Measurements from ENCODE around the gene SYCP2. TPM values are rescaled to one million over a fixed set of nuclear protein-coding genes. Genes with fewer than 3 reads are reported as not detected.
"Not testable (repeated sequence)": the region's sequence is repeated elsewhere in the genome, so short reads cannot be mapped to it uniquely, and the experiment has no call there.

Gene SYCP2
- total RNA-seq, 2 donors from 2014 or later: 1.4 to 4.4 TPM

DNA sequence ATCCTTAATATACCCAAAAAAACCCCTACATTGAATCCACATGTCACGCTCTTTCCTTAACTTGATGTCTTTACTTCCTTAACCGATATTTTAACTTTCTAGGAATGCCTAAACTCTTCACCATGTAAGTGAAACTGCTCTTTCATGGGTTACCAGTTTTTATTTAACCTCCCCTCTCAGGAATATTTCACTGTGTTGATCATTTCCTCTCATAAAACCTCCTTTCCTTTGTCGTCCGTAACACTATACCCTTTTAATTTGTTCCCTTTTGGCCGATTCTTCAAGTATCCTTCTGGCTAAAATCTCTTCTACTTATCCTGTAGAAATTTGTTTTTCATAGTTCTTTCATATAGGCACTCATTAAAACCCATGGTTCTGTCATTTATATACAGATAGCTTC, 24.6 kb downstream of the SYCP2 start:
- no peak overlapping the region for H3K4me3 Mint-ChIP-seq
- no peaks in the 10 kb centered on the region for H3K9me3 Mint-ChIP-seq
- ATAC-seq (no peak), DNase-seq (ENCODE audit: low spot score) (no peak)
- no peaks in the 10 kb centered on the region for H3K4me1 Mint-ChIP-seq (ENCODE audit: low read depth in 2 of 2)
- H3K36me3 Mint-ChIP-seq: no peaks in the 10 kb centered on the region
- peaks cover 0 to 2% of the 10 kb centered on the region in 2 donors for H3K27me3 Mint-ChIP-seq
- no peak overlapping the region for H3K27ac Mint-ChIP-seq

DNA sequence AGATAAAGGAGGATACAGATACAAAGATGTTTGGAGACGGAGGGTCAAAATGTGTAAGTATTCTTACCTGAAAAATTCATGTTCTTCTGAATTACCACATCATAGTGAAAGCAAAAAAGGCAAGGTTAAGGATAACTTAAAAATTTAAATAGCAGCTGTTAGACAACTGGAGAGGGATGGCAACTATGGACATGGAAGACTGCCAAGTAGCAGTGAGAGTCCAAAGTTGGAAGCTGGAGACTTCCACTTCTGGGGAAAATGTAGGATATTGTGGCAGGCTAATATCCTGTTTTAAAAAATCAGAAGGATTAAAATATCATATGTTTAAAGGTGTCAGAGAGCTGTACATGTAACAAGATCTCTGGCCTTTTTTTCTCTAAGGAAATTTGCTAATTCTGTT, 29.8 kb downstream of the SYCP2 start:
- Mint-ChIP-seq H3K27ac (no peak overlapping the region), H3K4me3 (no peak overlapping the region), H3K27me3 (peaks cover 6% of the 10 kb centered on the region in 2 donors), H3K9me3 (no peaks in the 10 kb centered on the region), H3K4me1 (ENCODE audit: low read depth in 2 of 2) (no peaks in the 10 kb centered on the region), H3K36me3 (peaks cover 5% of the 10 kb centered on the region)
- ATAC-seq (no peak), DNase-seq (ENCODE audit: low spot score) (no peak)

DNA sequence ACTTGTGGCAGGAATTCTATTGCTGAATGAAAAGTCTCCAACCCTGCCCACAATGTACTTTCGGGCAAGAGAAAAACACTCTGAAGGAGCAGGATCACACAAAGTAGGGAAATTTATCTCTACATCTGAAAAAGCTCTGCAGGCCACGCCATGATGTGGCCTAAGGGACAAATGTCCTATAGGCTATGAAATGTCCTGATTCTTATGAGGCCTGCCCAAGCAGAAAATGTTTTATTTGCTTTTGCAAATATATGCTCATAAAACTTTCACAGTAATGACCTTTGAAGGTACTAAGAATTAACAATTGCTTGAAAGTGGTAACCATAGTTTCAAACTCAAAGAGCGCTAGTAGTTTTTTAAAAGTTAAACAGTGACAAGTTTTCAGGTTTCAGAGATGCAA, 31.0 kb downstream of the SYCP2 start:
- ATAC-seq: no peak
- H3K9me3 Mint-ChIP-seq: no peaks in the 10 kb centered on the region
- no peak overlapping the region for H3K27ac Mint-ChIP-seq
- H3K36me3 Mint-ChIP-seq: peaks cover 5% of the 10 kb centered on the region
- no peak for DNase-seq (ENCODE audit: low spot score)
- H3K27me3 Mint-ChIP-seq: peaks cover 6 to 7% of the 10 kb centered on the region in 2 donors
- no peaks in the 10 kb centered on the region for H3K4me1 Mint-ChIP-seq (ENCODE audit: low read depth in 2 of 2)
- H3K4me3 Mint-ChIP-seq: no peak overlapping the region

DNA sequence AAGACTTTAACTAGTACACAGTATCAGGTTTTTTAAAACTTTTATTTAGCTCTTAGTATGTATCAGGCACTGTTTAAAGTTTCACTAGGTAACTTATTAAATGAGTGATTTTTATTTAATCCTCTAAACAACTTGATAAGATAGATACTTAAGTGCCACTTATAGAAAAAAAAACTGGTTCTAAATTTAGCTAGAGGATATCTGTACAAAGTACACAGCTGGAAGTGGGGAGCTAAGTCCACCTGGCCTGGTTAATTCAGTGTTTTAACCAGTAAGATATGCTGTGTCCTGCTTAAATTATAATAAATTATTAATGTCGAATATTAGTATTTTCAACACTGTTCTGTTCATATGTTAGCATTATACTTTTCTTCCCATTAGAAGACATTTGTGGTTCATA, 37.5 kb downstream of the SYCP2 start:
- Mint-ChIP-seq H3K27me3 (peaks cover 0 to 2% of the 10 kb centered on the region in 2 donors), H3K36me3 (no peaks in the 10 kb centered on the region), H3K4me1 (ENCODE audit: low read depth in 2 of 2) (no peaks in the 10 kb centered on the region), H3K4me3 (no peak overlapping the region), H3K27ac (no peak overlapping the region), H3K9me3 (no peaks in the 10 kb centered on the region)
- ATAC-seq (no peak), DNase-seq (ENCODE audit: low spot score) (no peak)

DNA sequence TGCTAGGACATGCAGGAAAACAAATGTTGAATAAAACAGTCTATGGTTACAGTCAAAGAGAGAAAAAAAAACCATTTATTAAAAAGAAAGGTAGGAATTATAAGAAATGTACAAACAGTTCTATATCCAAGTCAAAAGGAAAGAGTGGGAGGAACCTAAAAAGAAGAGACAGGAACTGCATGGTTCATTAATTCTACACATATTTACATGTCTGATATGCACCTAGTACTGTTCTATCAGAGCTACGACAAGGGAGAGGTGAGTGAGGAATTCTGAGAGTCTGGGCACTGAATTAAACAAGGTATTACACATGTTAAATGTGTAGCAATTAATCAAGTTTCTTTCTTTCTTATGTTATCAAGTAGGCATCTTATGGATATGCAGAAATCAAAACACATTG, 41.9 kb downstream of the SYCP2 start:
- no peak for ATAC-seq
- Mint-ChIP-seq H3K36me3 (no peaks in the 10 kb centered on the region), H3K4me3 (no peak overlapping the region), H3K27ac (no peak overlapping the region), H3K4me1 (ENCODE audit: low read depth in 2 of 2) (no peaks in the 10 kb centered on the region), H3K27me3 (no peaks in the 10 kb centered on the region), H3K9me3 (no peaks in the 10 kb centered on the region)
- DNase-seq (ENCODE audit: low spot score): no peak

DNA sequence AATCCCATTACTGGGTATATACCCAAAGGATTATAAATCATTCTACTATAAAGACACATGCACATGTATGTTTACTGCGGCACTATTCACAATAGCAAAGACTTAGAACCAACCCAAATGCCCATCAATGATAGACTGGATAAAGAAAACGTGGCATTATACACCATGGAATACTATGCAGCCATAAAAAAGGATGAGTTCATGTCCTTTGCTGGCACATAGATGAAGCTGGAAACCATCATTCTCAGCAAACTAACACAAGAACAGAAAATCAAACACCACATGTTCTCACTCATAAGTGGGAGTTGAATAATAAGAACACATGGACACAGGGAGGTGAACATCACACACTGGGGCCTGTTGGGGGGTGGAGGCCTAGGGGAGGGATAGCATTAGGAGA, 43.4 kb downstream of the SYCP2 start:
- not testable (repeated sequence) for H3K27ac Mint-ChIP-seq; DNase-seq (ENCODE audit: low spot score); H3K9me3 Mint-ChIP-seq; H3K4me1 Mint-ChIP-seq (ENCODE audit: low read depth in 2 of 2); H3K27me3 Mint-ChIP-seq; ATAC-seq; H3K36me3 Mint-ChIP-seq; H3K4me3 Mint-ChIP-seq

DNA sequence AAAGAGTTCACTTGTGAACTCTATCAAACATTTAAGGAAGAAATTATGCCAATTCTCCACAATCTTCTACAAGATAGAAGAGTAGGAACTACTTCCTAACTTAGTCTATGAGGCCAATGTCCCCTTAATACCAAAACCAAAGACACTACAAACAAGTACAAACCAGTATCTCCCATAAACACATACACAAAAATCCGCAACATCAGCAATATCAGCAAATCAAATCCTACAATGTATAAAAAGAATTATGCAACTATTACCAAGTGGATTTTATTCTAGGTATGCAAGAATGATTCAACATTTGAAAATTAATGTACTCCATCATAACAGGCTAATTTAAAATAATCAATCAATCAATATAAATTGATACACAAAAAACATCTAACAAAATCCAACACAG, 45.4 kb downstream of the SYCP2 start:
- H3K27me3 Mint-ChIP-seq: no peaks in the 10 kb centered on the region
- DNase-seq (ENCODE audit: low spot score) (no peak), ATAC-seq (no peak)
- no peaks in the 10 kb centered on the region for H3K4me1 Mint-ChIP-seq (ENCODE audit: low read depth in 2 of 2)
- H3K36me3 Mint-ChIP-seq: no peaks in the 10 kb centered on the region
- no peaks in the 10 kb centered on the region for H3K9me3 Mint-ChIP-seq
- no peak overlapping the region for H3K27ac Mint-ChIP-seq
- no peak overlapping the region for H3K4me3 Mint-ChIP-seq

DNA sequence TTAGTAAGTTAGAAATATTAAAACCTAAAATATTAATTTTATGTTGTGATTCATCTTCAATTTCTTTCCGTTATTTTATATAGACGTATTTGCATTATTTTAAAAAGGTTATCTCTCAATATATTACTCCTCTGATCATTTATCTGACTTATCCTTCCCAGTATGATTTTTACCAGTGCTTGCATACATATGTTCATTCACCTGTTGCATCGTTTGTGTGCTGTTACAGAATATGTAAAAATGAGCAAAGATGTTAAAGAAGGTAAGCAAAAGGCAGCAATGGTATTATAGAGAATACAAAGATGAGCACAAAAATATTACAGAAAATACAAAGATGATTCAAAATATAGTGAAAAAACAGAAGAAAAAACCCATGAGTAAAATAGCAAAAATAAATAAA, 48.9 kb downstream of the SYCP2 start:
- DNase-seq (ENCODE audit: low spot score) (no peak), ATAC-seq (no peak)
- H3K4me3 Mint-ChIP-seq: no peak overlapping the region
- H3K36me3 Mint-ChIP-seq: no peaks in the 10 kb centered on the region
- H3K27ac Mint-ChIP-seq: no peak overlapping the region
- H3K4me1 Mint-ChIP-seq (ENCODE audit: low read depth in 2 of 2): no peaks in the 10 kb centered on the region
- no peaks in the 10 kb centered on the region for H3K9me3 Mint-ChIP-seq
- H3K27me3 Mint-ChIP-seq: no peaks in the 10 kb centered on the region

DNA sequence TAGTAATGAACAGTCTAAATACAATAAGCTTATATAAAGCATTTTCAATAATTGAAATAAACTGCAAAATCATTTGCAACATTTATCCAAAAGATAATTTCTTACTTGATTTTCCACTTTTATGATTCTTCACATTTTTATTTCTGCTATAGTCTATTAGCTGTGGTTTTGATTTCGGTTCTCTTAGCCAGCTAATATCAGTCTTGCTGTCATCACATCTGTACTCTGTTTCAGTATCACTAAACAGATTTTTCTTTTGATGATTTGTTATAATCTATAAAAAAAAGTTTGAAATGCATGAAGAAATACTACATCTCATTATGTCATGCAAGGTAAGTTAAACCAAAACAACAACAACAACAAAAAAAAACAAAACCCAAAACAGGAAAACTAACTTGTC, 53.2 kb downstream of the SYCP2 start:
- ATAC-seq (no peak), DNase-seq (ENCODE audit: low spot score) (no peak)
- Mint-ChIP-seq H3K4me1 (ENCODE audit: low read depth in 2 of 2) (no peaks in the 10 kb centered on the region), H3K4me3 (no peak overlapping the region), H3K27me3 (no peaks in the 10 kb centered on the region), H3K9me3 (no peaks in the 10 kb centered on the region), H3K36me3 (no peaks in the 10 kb centered on the region), H3K27ac (no peak overlapping the region)

DNA sequence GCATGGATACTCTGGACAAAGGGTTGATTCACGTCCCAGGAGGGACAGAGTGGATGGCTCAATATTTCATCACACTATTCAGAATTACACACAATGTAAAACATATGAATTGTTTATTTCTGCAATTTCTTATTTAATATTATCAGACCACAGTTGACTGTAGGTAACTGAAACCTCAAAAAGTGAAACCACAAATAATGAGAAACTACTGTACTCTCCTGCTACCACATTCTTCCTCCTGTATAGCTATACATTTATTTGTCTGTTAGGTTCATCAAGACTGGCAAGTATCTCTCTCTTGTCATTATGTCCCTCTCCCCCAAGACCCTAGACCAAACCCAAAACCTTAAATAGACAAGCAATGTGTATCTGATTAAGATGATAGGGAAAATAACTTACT, 60.0 kb downstream of the SYCP2 start:
- ATAC-seq: no peak
- no peak overlapping the region for H3K4me3 Mint-ChIP-seq
- DNase-seq (ENCODE audit: low spot score): no peak
- no peaks in the 10 kb centered on the region for H3K36me3 Mint-ChIP-seq
- H3K9me3 Mint-ChIP-seq: no peaks in the 10 kb centered on the region
- H3K27me3 Mint-ChIP-seq: no peaks in the 10 kb centered on the region
- no peaks in the 10 kb centered on the region for H3K4me1 Mint-ChIP-seq (ENCODE audit: low read depth in 2 of 2)
- no peak overlapping the region for H3K27ac Mint-ChIP-seq

DNA sequence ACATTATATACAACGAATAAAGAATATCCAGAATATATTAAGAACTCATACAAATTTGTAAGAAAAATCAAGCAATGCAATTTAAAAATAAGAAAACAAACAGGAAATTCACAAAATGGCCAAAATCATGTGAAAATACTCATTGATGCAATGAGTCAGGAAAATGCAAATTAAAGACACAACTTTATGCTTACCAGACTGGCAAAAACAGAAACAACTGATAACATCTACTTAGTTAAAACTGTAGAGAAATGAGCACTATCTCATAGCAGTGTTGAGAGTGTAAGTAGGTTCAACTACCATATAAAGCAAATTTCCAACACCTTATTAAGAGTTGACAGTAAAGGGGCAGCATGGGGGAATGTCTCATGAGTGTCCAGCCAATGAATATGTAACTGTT, 62.3 kb downstream of the SYCP2 start:
- Mint-ChIP-seq H3K4me3 (no peak overlapping the region), H3K9me3 (no peaks in the 10 kb centered on the region), H3K36me3 (no peaks in the 10 kb centered on the region), H3K27me3 (no peaks in the 10 kb centered on the region), H3K27ac (no peak overlapping the region), H3K4me1 (ENCODE audit: low read depth in 2 of 2) (no peaks in the 10 kb centered on the region)
- ATAC-seq (no peak), DNase-seq (ENCODE audit: low spot score) (no peak)

DNA sequence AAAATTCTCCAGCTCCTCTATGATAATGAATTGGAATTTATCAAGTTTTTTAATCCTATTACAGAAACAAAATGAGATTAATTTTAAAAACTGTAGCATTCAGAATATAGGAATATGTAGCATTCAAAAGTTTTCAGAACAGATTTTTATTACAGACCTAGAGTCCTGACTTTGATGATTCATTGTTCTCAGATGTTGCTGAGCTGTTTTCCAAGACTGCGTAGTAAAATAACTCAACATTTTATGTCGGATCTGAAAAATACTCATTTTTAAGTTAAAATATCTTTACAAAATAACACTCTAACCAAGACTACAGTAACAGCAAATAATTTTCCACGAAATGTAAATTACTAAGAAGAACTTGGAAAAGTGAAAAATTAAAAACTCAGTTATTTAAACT, 67.1 kb downstream of the SYCP2 start:
- peaks cover 0 to 9% of the 10 kb centered on the region in 2 donors for H3K27me3 Mint-ChIP-seq
- H3K9me3 Mint-ChIP-seq: no peaks in the 10 kb centered on the region
- DNase-seq (ENCODE audit: low spot score) (no peak), ATAC-seq (no peak)
- peaks cover 6% of the 10 kb centered on the region for H3K36me3 Mint-ChIP-seq
- no peaks in the 10 kb centered on the region for H3K4me1 Mint-ChIP-seq (ENCODE audit: low read depth in 2 of 2)
- no peak overlapping the region for H3K27ac Mint-ChIP-seq
- H3K4me3 Mint-ChIP-seq: no peak overlapping the region

DNA sequence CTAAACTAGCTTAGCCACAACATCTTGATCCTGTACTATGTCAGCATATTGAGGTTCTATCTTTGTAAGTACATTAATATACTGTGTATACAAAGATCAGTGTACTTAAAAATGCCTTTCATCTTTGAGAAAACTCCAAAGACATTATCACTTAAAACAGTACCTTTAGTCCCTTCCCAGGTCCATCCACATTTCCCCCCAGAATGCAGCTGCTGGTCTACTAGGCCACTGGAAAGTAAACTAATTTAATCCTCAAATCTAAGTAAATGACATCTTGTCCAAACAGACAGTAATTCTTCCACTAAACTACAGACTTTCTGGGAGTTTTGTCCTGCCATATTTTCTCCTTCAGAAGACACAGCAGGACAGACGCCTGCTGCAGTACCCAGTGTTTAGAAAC, 68.7 kb downstream of the SYCP2 start:
- Mint-ChIP-seq H3K4me1 (ENCODE audit: low read depth in 2 of 2) (no peaks in the 10 kb centered on the region), H3K4me3 (no peak overlapping the region), H3K27ac (no peak overlapping the region), H3K36me3 (peaks cover 9% of the 10 kb centered on the region), H3K27me3 (peaks cover 0 to 9% of the 10 kb centered on the region in 2 donors), H3K9me3 (no peaks in the 10 kb centered on the region)
- DNase-seq (ENCODE audit: low spot score) (no peak), ATAC-seq (no peak)

DNA sequence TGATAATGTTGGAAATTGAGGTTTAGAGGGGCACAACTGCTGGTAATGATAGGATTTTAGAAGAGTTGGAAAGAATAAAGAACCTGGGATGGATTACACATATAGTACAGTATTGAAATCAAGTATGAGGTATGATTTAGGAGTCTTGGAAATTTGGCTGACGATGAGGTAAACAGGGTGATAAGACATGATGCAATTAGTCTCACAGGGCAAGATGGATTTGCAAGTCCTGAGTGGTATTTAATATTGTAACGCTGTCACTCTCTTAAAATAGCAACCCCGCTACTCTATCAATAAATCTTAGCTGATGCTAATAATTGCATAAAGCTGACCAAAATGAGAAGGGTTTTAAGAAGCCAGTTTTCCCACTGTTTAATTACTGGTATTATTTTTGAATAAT, 70.4 kb downstream of the SYCP2 start:
- peaks cover 0 to 9% of the 10 kb centered on the region in 2 donors for H3K27me3 Mint-ChIP-seq
- H3K36me3 Mint-ChIP-seq: peaks cover 9% of the 10 kb centered on the region
- no peak overlapping the region for H3K4me3 Mint-ChIP-seq
- no peak for DNase-seq (ENCODE audit: low spot score)
- no peak for ATAC-seq
- H3K9me3 Mint-ChIP-seq: no peaks in the 10 kb centered on the region
- H3K27ac Mint-ChIP-seq: no peak overlapping the region
- no peaks in the 10 kb centered on the region for H3K4me1 Mint-ChIP-seq (ENCODE audit: low read depth in 2 of 2)

DNA sequence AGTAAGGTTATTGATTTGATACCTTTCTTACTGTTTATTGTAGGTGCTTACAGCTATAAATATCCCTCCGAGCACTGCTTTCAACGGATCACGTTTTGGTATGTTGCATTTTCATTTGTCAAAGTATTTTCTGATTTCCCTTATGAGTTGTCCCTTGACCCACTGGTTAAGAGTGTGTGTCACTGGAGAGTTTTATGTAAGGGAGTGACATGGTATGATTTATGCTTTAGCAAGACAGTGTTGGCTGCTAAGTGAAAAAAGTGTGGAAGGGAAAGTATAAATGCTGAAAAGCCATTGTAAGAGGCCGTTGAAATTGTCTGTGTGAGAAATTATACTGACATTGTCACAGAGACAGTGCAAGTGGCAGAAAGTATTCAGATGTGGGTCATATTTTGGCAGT, 72.0 kb downstream of the SYCP2 start:
- Mint-ChIP-seq H3K27ac (no peak overlapping the region), H3K9me3 (no peaks in the 10 kb centered on the region), H3K27me3 (peaks cover 0 to 9% of the 10 kb centered on the region in 2 donors)

More for the DNA sequence above, 72.0 kb downstream of the SYCP2 start:
- Mint-ChIP-seq H3K36me3 (peaks cover 9% of the 10 kb centered on the region), H3K4me1 (ENCODE audit: low read depth in 2 of 2) (no peaks in the 10 kb centered on the region), H3K4me3 (no peak overlapping the region)
- no peak for DNase-seq (ENCODE audit: low spot score)
- no peak for ATAC-seq
